ENCODE results near the gene TPO. TPM values are rescaled to one million over a fixed set of nuclear protein-coding genes. Genes with fewer than 3 reads are reported as not detected.
"Not testable (repeated sequence)": the region's sequence is repeated elsewhere in the genome, so short reads cannot be mapped to it uniquely, and the experiment has no call there.

TPO gene
- total RNA-seq, 1 donor: 0.21 TPM

GRCh38 chr2:1480671-1481076, 67.4 kb downstream of the TPO start:
- no peak overlapping the region for H3K4me3 ChIP-seq (ENCODE audit: low read length)
- no peaks in the 10 kb centered on the region for H3K4me1 ChIP-seq (ENCODE audit: insufficient read depth, low read length)
- H3K9me3 ChIP-seq (ENCODE audit: low read depth, low read length): no peaks in the 10 kb centered on the region
- no peaks in the 10 kb centered on the region for H3K27me3 ChIP-seq (ENCODE audit: insufficient read depth, low read length)

DNA sequence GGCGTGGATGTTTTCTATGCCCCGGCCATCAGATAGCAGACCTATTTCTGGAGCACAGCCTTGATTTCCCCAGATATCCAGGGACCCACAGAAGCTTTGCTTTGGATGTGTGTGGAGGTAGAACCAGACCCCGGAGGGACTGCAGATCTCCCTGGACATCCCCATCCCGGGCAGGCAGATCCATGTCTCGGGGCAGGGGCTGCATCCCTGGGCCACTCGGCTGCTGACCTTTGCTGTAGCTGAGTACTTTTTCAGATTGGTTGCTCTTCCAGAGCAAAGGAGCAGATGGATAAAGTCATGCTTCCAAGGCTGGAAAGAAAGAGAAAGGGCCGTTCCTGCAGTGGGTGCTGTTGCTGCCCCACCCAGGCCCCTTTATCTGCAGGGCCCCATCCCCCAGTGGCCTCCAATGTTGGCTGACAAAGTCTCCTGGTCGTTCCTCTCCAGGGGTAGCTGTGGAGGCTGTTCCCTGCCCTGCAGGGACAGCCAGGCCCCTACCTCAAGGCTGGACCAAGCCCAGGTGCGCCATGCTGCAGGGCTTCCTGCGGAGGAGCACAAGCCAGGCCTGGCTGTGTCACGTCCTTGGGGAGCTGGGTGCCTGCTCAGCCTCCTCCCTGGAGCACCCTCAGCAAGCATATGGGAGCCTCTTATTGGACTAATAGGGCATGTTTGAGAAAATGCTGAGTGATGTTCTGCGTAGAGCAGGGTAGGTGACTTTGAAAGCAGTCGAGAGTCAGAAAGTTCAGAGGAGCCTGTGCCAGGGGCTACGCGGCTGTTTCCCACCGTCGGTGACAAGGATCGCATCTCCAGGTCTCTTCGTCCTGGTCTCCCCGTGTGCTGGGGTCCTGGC, 68.4 kb downstream of the TPO start:
- no peak overlapping the region for H3K4me3 ChIP-seq (ENCODE audit: low read length)
- no peaks in the 10 kb centered on the region for H3K4me1 ChIP-seq (ENCODE audit: insufficient read depth, low read length)
- no peaks in the 10 kb centered on the region for H3K27me3 ChIP-seq (ENCODE audit: insufficient read depth, low read length)
- no peaks in the 10 kb centered on the region for H3K9me3 ChIP-seq (ENCODE audit: low read depth, low read length)

GRCh38 chr2:1482253-1482675, 69.0 kb downstream of the TPO start:
- H3K9me3 ChIP-seq (ENCODE audit: low read depth, low read length): no peaks in the 10 kb centered on the region
- H3K4me3 ChIP-seq (ENCODE audit: low read length): no peak overlapping the region
- H3K27me3 ChIP-seq (ENCODE audit: insufficient read depth, low read length): no peaks in the 10 kb centered on the region
- no peaks in the 10 kb centered on the region for H3K4me1 ChIP-seq (ENCODE audit: insufficient read depth, low read length)

- Histone ChIP-seq H3K9me3 (ENCODE audit: low read depth, low read length) (no peaks in the 10 kb centered on the region), H3K27me3 (ENCODE audit: insufficient read depth, low read length) (no peaks in the 10 kb centered on the region), H3K4me1 (ENCODE audit: insufficient read depth, low read length) (no peaks in the 10 kb centered on the region), H3K4me3 (ENCODE audit: low read length) (no peak overlapping the region)
Measured at GRCh38 chr2:1482981-1483380, 69.7 kb downstream of the TPO start.

GRCh38 chr2:1483551-1483950, 70.3 kb downstream of the TPO start:
- no peak overlapping the region for H3K4me3 ChIP-seq (ENCODE audit: low read length)

GRCh38 chr2:1484131-1484884, 71.0 kb downstream of the TPO start:
- Histone ChIP-seq H3K9me3 (ENCODE audit: low read depth, low read length) (no peaks in the 10 kb centered on the region), H3K27me3 (ENCODE audit: insufficient read depth, low read length) (no peaks in the 10 kb centered on the region), H3K4me3 (ENCODE audit: low read length) (no peak overlapping the region), H3K4me1 (ENCODE audit: insufficient read depth, low read length) (no peaks in the 10 kb centered on the region)

More at GRCh38 chr2:1483551-1483950, 70.3 kb downstream of the TPO start:
- H3K9me3 ChIP-seq (ENCODE audit: low read depth, low read length): no peaks in the 10 kb centered on the region
- H3K4me1 ChIP-seq (ENCODE audit: insufficient read depth, low read length): no peaks in the 10 kb centered on the region
- H3K27me3 ChIP-seq (ENCODE audit: insufficient read depth, low read length): no peaks in the 10 kb centered on the region

DNA sequence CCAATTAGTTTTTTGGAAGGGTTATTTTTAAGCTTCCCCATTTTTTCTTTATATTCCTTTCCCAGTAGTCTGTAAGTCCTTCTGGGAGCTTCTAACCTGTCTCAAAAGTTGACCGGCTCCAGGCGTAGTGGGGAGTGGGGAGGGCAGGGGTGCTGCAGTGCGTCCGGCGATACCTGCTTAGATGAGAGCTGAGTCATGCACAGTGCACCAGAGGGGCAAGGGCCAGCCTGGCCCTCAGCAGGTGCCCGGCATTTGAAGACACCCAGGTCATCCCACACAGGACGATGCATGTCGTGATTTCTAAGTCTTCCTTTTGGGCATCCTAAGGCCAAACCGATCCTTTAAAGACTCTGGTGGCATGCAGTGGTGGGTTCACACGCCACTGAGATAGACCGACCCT, 73.4 kb downstream of the TPO start:
- Histone ChIP-seq H3K9me3 (ENCODE audit: low read depth, low read length) (no peaks in the 10 kb centered on the region), H3K4me1 (ENCODE audit: insufficient read depth, low read length) (no peaks in the 10 kb centered on the region), H3K4me3 (ENCODE audit: low read length) (no peak overlapping the region), H3K27me3 (ENCODE audit: insufficient read depth, low read length) (no peaks in the 10 kb centered on the region)

GRCh38 chr2:1487758-1488157, 74.5 kb downstream of the TPO start:
- Histone ChIP-seq H3K27me3 (ENCODE audit: insufficient read depth, low read length) (no peaks in the 10 kb centered on the region), H3K9me3 (ENCODE audit: low read depth, low read length) (no peaks in the 10 kb centered on the region), H3K4me3 (ENCODE audit: low read length) (no peak overlapping the region), H3K4me1 (ENCODE audit: insufficient read depth, low read length) (no peaks in the 10 kb centered on the region)

- no peaks in the 10 kb centered on the region for H3K27me3 ChIP-seq (ENCODE audit: insufficient read depth, low read length)
Measured at GRCh38 chr2:1488181-1488671, 75.0 kb downstream of the TPO start.

GRCh38 chr2:1488851-1489250, 75.6 kb downstream of the TPO start:
- no peak overlapping the region for H3K4me3 ChIP-seq (ENCODE audit: low read length)
- no peaks in the 10 kb centered on the region for H3K27me3 ChIP-seq (ENCODE audit: insufficient read depth, low read length)
- no peaks in the 10 kb centered on the region for H3K9me3 ChIP-seq (ENCODE audit: low read depth, low read length)
- no peaks in the 10 kb centered on the region for H3K4me1 ChIP-seq (ENCODE audit: insufficient read depth, low read length)

More at GRCh38 chr2:1488181-1488671, 75.0 kb downstream of the TPO start:
- H3K4me1 ChIP-seq (ENCODE audit: insufficient read depth, low read length): no peaks in the 10 kb centered on the region
- H3K4me3 ChIP-seq (ENCODE audit: low read length): no peak overlapping the region
- no peaks in the 10 kb centered on the region for H3K9me3 ChIP-seq (ENCODE audit: low read depth, low read length)

DNA sequence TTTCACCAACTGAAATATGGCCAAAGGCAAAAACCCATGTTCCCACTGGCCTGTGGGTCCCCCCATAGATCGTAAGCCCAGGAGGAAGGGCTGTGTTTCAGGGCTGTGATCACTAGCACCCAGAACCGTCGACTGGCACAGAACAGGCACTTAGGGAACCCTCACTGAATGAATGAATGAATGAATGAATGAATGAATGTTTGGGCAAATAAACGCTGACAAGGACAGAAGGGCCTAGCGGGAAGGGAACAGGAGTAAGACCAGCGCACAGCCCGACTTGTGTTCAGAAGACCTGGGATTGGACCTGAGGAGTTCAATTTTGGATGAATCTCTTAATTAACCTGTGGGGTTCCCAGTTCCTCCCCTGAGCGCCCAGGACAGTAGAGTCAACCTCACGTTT, 76.2 kb downstream of the TPO start:
- H3K4me3 ChIP-seq (ENCODE audit: low read length): no peak overlapping the region
- no peaks in the 10 kb centered on the region for H3K4me1 ChIP-seq (ENCODE audit: insufficient read depth, low read length)
- H3K27me3 ChIP-seq (ENCODE audit: insufficient read depth, low read length): no peaks in the 10 kb centered on the region
- no peaks in the 10 kb centered on the region for H3K9me3 ChIP-seq (ENCODE audit: low read depth, low read length)

DNA sequence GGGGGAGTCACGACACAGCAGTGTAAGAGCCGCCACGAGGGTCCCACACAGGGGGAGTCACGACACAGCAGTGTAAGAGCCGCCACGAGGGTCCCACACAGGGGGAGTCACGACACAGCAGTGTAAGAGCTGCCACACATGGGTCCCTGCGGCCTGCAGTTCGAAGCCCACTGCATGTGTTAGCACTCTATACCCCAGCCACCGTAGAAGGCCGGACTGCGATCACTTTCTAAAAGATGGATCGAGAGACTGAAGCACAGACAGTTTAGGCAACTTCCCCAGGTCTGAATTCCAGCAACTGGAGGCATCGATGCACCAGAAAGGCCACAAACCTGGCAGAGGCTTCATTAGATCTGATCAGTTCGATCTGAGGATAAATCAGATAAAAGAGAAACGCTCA, 77.1 kb downstream of the TPO start:
- H3K9me3 ChIP-seq (ENCODE audit: low read depth, low read length); H3K4me3 ChIP-seq (ENCODE audit: low read length); H3K4me1 ChIP-seq (ENCODE audit: insufficient read depth, low read length); H3K27me3 ChIP-seq (ENCODE audit: insufficient read depth, low read length): not testable (repeated sequence)

DNA sequence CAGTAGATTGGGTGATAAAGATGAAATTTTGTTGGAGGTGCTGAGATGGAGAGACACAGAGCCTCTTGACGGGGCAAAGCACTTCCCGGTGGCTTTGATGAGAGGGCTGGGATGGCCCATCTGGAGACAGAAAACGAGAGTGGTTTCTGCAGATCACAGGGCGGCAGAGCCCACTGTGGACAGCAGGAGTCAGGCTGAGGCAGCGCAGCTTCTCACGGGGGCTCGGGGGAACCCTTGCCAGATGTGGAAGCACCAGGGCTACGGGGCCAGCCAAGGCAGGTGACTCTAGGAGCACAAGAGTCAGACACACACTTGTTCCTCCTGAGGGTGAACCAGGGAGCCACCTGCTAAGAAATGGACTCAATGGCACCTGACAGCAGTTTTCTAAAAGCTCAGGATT, 78.5 kb downstream of the TPO start:
- Histone ChIP-seq H3K27me3 (ENCODE audit: insufficient read depth, low read length) (no peaks in the 10 kb centered on the region), H3K4me3 (ENCODE audit: low read length) (no peak overlapping the region), H3K4me1 (ENCODE audit: insufficient read depth, low read length) (no peaks in the 10 kb centered on the region), H3K9me3 (ENCODE audit: low read depth, low read length) (no peaks in the 10 kb centered on the region)

GRCh38 chr2:1492231-1492630, 79.0 kb downstream of the TPO start:
- H3K4me3 ChIP-seq (ENCODE audit: low read length): not testable (repeated sequence)

GRCh38 chr2:1492711-1493430, 79.6 kb downstream of the TPO start:
- Histone ChIP-seq H3K4me3 (ENCODE audit: low read length) (no peak overlapping the region), H3K9me3 (ENCODE audit: low read depth, low read length) (no peaks in the 10 kb centered on the region), H3K4me1 (ENCODE audit: insufficient read depth, low read length) (no peaks in the 10 kb centered on the region), H3K27me3 (ENCODE audit: insufficient read depth, low read length) (no peaks in the 10 kb centered on the region)

More at GRCh38 chr2:1492231-1492630, 79.0 kb downstream of the TPO start:
- H3K4me1 ChIP-seq (ENCODE audit: insufficient read depth, low read length); H3K9me3 ChIP-seq (ENCODE audit: low read depth, low read length); H3K27me3 ChIP-seq (ENCODE audit: insufficient read depth, low read length): not testable (repeated sequence)

Measured in mononuclear cell (primary cell).